ENCODE data around the gene KLF3. TPM values are rescaled to one million over a fixed set of nuclear protein-coding genes. Genes with fewer than 3 reads are reported as not detected.

KLF3 gene
- total RNA-seq, 2 donors from 2014 or later: 47.7 to 55.4 TPM

DNA sequence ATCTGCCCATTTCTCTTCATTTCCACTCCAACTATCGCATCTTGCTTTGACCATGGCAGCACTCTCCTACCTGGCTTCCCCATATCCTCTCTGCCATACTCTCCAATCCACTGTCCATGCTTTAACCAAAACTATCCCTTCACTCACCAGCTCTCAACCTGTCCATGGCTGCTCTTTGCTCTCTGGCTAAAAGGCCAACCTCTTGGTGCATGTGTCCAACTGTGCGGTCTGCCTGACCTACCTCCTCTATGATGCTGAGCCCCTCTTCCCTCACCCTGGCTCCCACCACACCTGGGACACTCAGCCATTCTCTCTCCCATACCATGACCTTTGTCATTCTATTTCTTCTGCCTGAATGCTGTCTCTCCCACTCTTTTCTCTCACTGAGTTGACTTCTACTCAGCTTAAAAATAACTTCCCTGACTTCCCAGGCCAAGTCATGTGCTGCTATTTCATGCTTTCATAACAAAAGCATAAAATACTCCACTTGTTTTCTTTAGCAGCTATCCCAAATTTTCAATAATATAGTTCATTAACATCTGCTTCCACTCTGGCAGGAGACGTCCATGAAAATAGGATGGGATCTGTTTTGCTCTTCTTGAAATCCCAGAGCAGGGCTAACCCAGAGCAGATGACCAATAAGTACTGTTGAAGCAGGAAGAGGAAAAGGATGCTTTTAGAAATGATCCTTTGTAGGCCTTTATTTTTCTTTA lies 29.8 kb upstream of the KLF3 start:
- H3K9me3 ChIP-seq: no peaks in the 10 kb centered on the region
- intact Hi-C loops (cut with DNase I): no loop called here
- no peak for DNase-seq (ENCODE audit: low spot score)
- no peaks in the 10 kb centered on the region for H3K27me3 ChIP-seq (replicated peaks; ENCODE audit: insufficient read depth)
- no peaks in the 10 kb centered on the region for H3K4me1 ChIP-seq (replicated peaks)
- no peak overlapping the region for H3K27ac ChIP-seq
- TF ChIP-seq POLR2AphosphoS5 (IDR thresholded peaks at IDR 0.05) (no peak), POLR2A (IDR thresholded peaks at IDR 0.05) (no peak)
- TF ChIP-seq, protein P1, sequence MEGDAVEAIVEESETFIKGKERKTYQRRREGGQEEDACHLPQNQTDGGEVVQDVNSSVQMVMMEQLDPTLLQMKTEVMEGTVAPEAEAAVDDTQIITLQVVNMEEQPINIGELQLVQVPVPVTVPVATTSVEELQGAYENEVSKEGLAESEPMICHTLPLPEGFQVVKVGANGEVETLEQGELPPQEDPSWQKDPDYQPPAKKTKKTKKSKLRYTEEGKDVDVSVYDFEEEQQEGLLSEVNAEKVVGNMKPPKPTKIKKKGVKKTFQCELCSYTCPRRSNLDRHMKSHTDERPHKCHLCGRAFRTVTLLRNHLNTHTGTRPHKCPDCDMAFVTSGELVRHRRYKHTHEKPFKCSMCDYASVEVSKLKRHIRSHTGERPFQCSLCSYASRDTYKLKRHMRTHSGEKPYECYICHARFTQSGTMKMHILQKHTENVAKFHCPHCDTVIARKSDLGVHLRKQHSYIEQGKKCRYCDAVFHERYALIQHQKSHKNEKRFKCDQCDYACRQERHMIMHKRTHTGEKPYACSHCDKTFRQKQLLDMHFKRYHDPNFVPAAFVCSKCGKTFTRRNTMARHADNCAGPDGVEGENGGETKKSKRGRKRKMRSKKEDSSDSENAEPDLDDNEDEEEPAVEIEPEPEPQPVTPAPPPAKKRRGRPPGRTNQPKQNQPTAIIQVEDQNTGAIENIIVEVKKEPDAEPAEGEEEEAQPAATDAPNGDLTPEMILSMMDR (IDR thresholded peaks at IDR 0.05): no peak
- no peaks in the 10 kb centered on the region for H3K36me3 ChIP-seq
- WGBS: 82% methylated on average over 3 of the region's 3 CpGs
- no peak overlapping the region for H3K4me3 ChIP-seq

DNA sequence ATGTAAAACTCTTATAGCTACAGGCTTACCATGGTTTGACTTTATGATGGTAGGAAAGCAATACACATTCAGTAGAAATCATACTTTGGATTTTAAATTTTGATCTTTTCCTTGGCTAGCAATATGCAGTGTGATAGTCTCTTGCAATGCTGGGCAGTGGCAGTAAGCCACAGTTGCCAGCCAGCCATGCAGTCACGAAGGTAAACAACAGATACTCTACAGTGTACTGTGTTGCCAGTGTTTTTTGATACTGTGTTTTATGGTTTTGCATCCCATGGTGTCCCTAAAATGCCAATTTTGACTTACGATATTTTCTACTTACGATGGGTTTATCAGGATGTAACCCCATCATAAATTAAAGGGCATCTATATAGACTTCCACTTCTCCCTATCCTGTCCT lies 24.8 kb upstream of the KLF3 start:
- Histone ChIP-seq H3K4me1 (replicated peaks) (no peaks in the 10 kb centered on the region), H3K9me3 (no peaks in the 10 kb centered on the region), H3K36me3 (no peaks in the 10 kb centered on the region), H3K27me3 (replicated peaks; ENCODE audit: insufficient read depth) (no peaks in the 10 kb centered on the region), H3K27ac (no peak overlapping the region), H3K4me3 (no peak overlapping the region)
- TF ChIP-seq POLR2A (IDR thresholded peaks at IDR 0.05): no peak
- TF ChIP-seq, protein P1 (IDR thresholded peaks at IDR 0.05): no peak
- no peak for TF ChIP-seq POLR2AphosphoS5 (IDR thresholded peaks at IDR 0.05)
- 94% methylated on average over 3 of the region's 3 CpGs for WGBS
- no peak for DNase-seq (ENCODE audit: low spot score)
- intact Hi-C loops (cut with DNase I): no loop called here

DNA sequence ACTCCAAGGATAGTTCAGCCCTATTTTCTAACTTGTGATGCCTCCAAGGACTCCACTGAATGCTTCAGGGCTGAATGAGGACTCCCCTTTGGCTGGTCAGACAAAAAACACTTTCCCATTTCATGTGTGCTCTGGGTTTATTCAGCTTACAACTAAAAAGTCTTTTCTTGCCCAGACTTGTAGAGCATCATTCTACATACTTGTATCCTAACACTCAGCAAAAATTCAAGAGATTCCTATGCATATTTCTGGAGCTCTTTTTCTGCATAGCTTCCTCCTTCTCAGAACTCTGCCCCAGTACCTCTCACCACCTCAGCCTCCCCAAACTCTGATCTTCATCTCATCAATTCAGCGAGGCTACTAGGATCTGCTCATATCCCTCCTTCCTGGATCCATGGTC lies 22.2 kb upstream of the KLF3 start:
- 67% methylated on average over 1 of the region's 1 CpG for WGBS
- H3K4me1 ChIP-seq (replicated peaks): no peaks in the 10 kb centered on the region
- TF ChIP-seq, protein P1 (IDR thresholded peaks at IDR 0.05): no peak
- TF ChIP-seq POLR2A (IDR thresholded peaks at IDR 0.05) (no peak), POLR2AphosphoS5 (IDR thresholded peaks at IDR 0.05) (no peak)
- no peaks in the 10 kb centered on the region for H3K36me3 ChIP-seq
- no peaks in the 10 kb centered on the region for H3K9me3 ChIP-seq
- H3K27me3 ChIP-seq (replicated peaks; ENCODE audit: insufficient read depth): no peaks in the 10 kb centered on the region
- no peak for DNase-seq (ENCODE audit: low spot score)
- no peak overlapping the region for H3K4me3 ChIP-seq
- intact Hi-C loops (cut with DNase I): no loop called here
- no peak overlapping the region for H3K27ac ChIP-seq

DNA sequence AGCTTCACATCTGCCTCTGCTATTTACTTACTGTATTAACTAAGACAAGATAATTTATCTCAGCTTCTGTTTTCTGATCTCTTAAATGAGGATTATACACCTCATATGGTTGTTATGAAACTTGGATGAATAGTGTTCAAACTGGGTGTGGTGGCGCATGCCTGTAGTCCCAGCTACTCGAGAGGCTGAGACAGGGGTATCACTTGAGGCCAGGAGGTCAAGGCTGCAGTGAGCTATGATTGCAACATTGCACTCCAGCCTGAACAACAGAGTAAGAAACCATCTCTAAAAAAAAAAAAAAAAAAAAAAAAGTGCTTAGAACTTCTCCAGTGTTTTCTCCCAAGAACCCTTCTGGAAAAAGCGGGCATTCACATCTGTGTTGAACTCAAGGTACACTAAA lies 19.8 kb upstream of the KLF3 start:
- intact Hi-C loops (cut with DNase I): no loop called here
- WGBS: 91% methylated on average over 3 of the region's 3 CpGs

More for the DNA sequence above, 19.8 kb upstream of the KLF3 start:
- no peaks in the 10 kb centered on the region for H3K27me3 ChIP-seq (replicated peaks; ENCODE audit: insufficient read depth)
- H3K4me3 ChIP-seq: no peak overlapping the region
- no peak overlapping the region for H3K27ac ChIP-seq
- no peaks in the 10 kb centered on the region for H3K9me3 ChIP-seq
- no peaks in the 10 kb centered on the region for H3K4me1 ChIP-seq (replicated peaks)
- no peaks in the 10 kb centered on the region for H3K36me3 ChIP-seq
- no peak for DNase-seq (ENCODE audit: low spot score)
- no peak for TF ChIP-seq POLR2A (IDR thresholded peaks at IDR 0.05)
- no peak for TF ChIP-seq POLR2AphosphoS5 (IDR thresholded peaks at IDR 0.05)
- TF ChIP-seq, protein P1 (IDR thresholded peaks at IDR 0.05): no peak
